Mononuclear cell (primary cell): ENCODE data around the gene GPATCH4. TPM values are rescaled to one million over a fixed set of nuclear protein-coding genes. Genes with fewer than 3 reads are reported as not detected.
A peak's percentile ranks its signal among the peaks of the same experiment; 100 is the strongest.
"Not testable (repeated sequence)": the region's sequence is repeated elsewhere in the genome, so short reads cannot be mapped to it uniquely, and the experiment has no call there.

ENCODE experiments used
- H3K27me3 ChIP-seq: 2 replicates; pipeline ENCODE4 v1.6.0; 2011; ENCODE audit warnings: low read length, control low read depth; ENCODE audit not compliant: insufficient read depth
- H3K4me1 ChIP-seq: 2 replicates; pipeline ENCODE4 v1.5.1; 2011; ENCODE audit warnings: mild to moderate bottlenecking, low read length, control low read depth; ENCODE audit not compliant: insufficient read depth
- H3K4me3 ChIP-seq: 2 replicates; pipeline ENCODE4 v1.5.1; 2011; ENCODE audit warnings: mild to moderate bottlenecking, low read length, moderate library complexity
- H3K9me3 ChIP-seq: 2 replicates; pipeline ENCODE4 v1.5.1; 2011; ENCODE audit warnings: low read depth, mild to moderate bottlenecking, control low read depth, low read length
- total RNA-seq: library from RNA; depleted of rRNA; stranded (reverse); fragments of >200 nt; gene quantifications from one replicate; pipeline ENCODE4 v1.2.3, GENCODE V29; 2012

The GPATCH4 gene
- total RNA-seq, 1 donor: 15.0 TPM

DNA sequence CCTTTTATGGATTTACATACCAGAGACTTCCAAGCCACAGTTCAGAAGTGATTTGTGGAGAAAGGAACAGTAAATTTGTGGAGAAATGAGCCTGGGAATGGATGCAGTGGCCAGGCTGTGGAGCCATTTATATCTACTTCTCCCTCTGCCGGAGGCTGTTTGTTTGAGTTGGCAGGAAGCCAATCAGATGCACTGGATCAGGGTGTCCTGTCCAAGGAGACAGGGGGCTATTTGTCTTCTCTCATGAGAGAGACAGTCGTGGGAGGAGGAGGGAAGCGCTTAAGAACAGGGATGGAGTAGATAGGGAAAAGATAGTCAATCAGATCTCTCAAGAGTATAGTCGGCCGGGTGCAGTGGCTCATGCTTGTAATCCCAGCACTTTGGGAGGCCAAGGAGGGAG lies 15.2 kb upstream of the GPATCH4 start:
- Histone ChIP-seq H3K27me3 (peaks cover 40% of the 10 kb centered on the region), H3K9me3 (no peaks in the 10 kb centered on the region), H3K4me1 (no peaks in the 10 kb centered on the region), H3K4me3 (no peak overlapping the region)

DNA sequence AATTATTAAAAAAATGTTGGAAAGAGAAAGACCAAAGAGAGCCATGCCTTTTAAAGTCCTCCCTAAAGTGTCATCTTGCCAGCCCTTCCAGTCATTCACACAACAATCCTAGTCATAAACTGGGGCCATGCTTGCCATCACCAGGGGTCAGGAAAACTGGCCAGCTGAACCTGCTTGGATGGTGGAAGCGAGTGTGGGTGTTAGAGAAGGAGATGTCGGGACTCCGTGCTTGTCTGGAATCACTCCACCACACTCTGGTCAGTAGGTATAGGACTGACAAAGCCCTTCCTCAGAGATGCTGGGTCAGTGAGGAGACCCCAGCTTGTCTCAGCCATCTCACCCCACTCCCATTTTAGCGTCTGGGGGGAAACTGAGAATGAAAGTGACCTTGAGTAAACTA lies 14.7 kb upstream of the GPATCH4 start:
- no peaks in the 10 kb centered on the region for H3K9me3 ChIP-seq
- H3K4me1 ChIP-seq: no peaks in the 10 kb centered on the region
- peaks cover 40% of the 10 kb centered on the region for H3K27me3 ChIP-seq
- H3K4me3 ChIP-seq: no peak overlapping the region

DNA sequence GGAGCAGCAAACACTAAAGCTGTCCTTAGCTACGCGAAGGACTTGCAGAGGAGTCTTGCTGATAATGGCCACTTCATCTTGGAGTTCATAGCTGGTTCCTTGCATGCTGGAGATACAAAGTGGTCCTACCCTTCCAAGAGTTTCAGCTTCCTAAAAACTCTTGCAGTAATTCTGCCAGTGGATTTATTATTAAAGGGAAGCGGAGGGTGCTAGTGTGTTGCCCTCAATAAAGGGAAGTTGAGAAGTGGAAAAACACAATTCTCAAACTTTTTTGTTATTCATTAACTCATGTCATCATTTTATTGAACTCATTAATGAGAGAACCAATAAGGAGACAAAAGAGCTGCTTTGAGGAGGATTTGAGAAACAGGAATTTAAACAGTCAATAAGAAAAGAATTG lies 11.4 kb upstream of the GPATCH4 start:
- Histone ChIP-seq H3K4me1 (no peaks in the 10 kb centered on the region), H3K4me3 (no peak overlapping the region), H3K27me3 (peaks cover 18% of the 10 kb centered on the region), H3K9me3 (no peaks in the 10 kb centered on the region)

DNA sequence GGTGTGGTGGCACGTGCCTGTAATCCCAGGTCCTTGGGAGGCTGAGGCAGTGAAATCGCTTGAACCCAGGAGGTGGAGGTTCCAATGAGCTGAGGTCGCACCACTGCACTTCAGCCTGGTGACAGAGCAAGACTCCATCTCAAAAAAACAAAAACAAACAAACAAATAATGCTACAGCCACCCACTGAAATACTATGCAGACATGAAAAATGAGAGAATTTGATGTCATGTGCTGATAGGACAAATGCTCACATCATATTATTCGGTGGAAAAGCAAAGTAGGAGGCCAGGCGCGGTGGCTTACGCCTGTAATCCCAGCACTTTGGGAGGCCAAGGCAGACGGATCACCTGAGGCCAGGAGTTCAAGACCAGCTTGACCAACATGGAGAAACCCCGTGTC lies 8.8 kb upstream of the GPATCH4 start:
- H3K4me1 ChIP-seq, H3K27me3 ChIP-seq, H3K4me3 ChIP-seq, H3K9me3 ChIP-seq: not testable (repeated sequence)

DNA sequence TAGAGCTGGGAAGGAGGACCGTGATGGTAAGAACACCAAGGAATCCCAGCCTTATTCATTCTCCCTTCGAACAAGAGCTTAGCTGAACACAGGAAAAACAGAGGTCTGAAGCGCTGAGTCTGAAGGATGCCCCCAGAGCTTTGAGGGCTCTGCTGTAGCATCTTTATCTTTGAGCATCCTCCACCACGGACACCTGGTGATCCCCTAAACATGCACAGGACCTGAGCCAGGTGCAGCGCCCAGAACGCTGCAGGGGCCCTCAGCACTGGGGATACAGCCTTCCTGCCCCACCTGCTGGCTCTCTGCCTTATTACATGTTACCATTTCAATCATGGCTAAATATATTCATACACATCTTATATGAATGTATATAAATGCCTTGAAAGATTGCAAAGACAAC lies 7.7 kb upstream of the GPATCH4 start:
- no peak overlapping the region for H3K4me3 ChIP-seq
- no peaks in the 10 kb centered on the region for H3K9me3 ChIP-seq
- H3K27me3 ChIP-seq: peaks cover 8% of the 10 kb centered on the region
- H3K4me1 ChIP-seq: no peaks in the 10 kb centered on the region

DNA sequence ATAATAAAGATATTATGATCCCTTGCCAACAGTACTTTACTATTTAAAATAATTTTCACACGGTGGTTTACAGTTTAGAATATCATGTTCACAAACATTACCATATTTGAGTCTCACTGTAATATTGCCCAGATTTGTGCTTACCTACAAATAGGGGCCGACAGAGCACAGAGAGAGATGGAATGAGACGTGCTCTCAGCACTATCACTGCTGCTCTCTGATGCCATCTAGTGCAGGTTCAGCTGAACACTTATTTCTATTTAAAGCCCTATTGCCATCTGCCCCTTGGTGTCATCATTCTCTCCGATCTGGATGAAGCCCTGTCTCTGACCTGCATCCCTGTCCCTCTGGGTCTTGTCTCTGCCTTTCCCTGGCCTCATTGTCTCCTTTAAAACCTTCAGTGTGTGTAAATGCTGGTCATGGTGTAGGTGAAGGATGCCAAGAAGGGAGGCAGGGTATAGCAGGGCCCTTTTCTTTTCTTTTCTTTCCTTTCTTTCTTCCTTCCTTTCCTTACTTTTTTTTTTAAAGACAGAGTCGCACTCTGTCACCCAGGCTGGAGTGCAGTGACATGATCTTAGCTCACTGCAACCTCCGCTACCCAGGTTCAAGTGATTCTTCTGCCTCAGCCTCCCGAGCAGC lies 6.9 kb upstream of the GPATCH4 start:
- no peaks in the 10 kb centered on the region for H3K9me3 ChIP-seq
- no peak overlapping the region for H3K4me3 ChIP-seq
- H3K4me1 ChIP-seq: no peaks in the 10 kb centered on the region
- peaks cover 8% of the 10 kb centered on the region for H3K27me3 ChIP-seq

DNA sequence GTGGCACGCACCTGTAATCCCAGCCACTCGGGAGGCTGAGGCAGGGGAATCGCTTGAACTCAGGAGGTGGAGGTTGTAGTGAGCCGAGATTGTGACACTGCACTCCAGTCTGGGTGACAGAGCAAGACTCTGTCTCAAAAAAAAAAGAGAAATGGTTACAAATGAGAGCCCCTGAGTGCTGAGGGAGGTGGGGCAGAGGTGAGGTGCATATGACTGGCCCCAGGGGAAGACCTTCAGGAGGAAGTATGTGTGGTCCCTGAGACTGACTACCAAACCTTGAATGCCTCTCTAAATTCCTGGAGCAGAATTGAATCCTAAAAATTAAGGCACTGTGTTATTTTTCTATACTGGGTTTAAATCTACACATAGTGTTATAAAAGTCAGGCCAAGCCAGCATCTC lies 6.1 kb upstream of the GPATCH4 start:
- not testable (repeated sequence) for H3K9me3 ChIP-seq, H3K4me3 ChIP-seq, H3K4me1 ChIP-seq

DNA sequence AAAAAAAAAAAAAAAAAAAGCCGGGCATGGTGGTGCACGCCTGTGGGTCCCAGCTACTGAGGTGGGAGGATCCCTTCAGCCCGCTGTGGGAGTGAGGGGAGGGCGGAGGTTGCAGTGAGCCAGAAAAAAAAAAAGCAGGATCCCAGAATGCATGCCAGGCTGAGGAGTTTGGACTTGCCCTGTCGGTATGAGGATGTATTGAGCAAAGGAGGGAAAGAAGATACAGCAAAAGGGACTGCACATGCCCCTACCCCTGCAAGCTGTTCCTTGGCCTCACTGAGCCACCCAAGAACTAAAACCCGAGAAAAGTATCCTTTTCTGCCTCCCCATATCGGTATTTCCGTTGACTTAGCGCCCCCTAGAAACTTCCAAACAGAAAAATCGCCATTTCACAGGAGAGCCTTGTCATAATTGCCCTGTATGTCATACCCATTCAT lies 1.3 kb upstream of the GPATCH4 start:
- Histone ChIP-seq H3K4me1 (peaks cover 24% of the 10 kb centered on the region), H3K4me3 (no peak overlapping the region), H3K27me3 (no peaks in the 10 kb centered on the region), H3K9me3 (no peaks in the 10 kb centered on the region)

More for the DNA sequence above, 6.1 kb upstream of the GPATCH4 start:
- not testable (repeated sequence) for H3K27me3 ChIP-seq

DNA sequence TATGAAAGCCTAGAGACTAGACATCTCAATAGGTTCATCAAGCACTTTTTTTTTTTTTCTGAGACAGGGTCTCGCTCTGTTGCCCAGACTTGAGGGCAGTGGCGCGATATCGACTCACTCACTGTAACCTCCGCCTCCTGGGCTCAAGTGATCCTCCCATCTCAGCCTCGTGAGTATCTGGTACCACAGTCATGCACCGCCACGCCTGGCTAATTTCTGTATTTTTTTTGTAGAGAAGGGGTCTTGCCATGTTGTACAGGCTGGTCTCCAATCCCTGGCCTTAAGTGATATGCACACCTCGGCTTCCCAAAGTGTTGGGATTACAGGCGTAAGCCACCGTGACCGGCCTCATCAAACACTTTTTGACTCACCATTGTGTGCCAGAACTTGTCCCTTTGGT lies 613 bp upstream of the GPATCH4 start:
- no peaks in the 10 kb centered on the region for H3K9me3 ChIP-seq
- peak overlapping the region; percentile 62 for H3K4me3 ChIP-seq
- H3K27me3 ChIP-seq: no peaks in the 10 kb centered on the region
- H3K4me1 ChIP-seq: peaks cover 24% of the 10 kb centered on the region

DNA sequence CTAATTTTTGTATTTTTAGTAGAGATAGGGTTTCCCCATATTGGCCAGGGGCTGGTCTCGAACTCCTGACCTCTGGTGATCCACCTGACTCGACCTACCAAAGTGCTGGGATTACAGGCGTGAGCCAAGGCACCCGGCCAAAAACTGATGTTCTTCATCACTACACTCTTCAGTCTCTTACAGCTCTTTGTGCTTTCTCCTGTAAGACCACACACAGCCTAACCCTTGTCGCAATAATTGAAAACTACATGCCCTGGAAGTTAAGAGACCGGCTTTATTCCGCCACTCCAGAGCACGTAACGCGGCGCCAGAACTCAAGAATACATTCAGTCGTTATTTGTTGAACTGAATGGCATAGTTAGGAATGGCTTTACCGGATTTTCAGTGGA lies 552 bp downstream of the GPATCH4 start:
- H3K4me1 ChIP-seq: peaks cover 24% of the 10 kb centered on the region
- no peaks in the 10 kb centered on the region for H3K27me3 ChIP-seq
- no peaks in the 10 kb centered on the region for H3K9me3 ChIP-seq
- peak overlapping the region; percentile 62 for H3K4me3 ChIP-seq

DNA sequence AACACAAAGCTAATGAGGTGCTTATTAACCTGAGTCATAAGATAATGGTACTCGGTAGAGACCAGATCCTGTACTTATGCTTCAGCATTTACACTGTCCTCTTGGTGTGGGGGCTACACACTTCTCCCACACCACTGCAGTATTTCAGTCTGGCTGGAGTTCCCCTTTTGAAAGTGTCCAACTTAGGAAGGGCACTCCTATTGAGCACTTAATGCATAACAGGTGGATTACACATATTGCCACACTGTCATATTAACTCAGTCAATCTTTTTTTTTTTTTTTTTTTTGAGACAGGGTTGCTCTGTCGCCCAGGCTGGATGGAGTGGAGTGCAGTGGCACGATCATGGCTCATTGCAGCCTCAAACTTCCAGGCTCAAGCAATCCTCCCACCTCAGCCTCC lies 1.5 kb downstream of the GPATCH4 start:
- H3K4me1 ChIP-seq: peaks cover 24% of the 10 kb centered on the region
- no peaks in the 10 kb centered on the region for H3K9me3 ChIP-seq
- H3K27me3 ChIP-seq: no peaks in the 10 kb centered on the region
- H3K4me3 ChIP-seq: no peak overlapping the region

DNA sequence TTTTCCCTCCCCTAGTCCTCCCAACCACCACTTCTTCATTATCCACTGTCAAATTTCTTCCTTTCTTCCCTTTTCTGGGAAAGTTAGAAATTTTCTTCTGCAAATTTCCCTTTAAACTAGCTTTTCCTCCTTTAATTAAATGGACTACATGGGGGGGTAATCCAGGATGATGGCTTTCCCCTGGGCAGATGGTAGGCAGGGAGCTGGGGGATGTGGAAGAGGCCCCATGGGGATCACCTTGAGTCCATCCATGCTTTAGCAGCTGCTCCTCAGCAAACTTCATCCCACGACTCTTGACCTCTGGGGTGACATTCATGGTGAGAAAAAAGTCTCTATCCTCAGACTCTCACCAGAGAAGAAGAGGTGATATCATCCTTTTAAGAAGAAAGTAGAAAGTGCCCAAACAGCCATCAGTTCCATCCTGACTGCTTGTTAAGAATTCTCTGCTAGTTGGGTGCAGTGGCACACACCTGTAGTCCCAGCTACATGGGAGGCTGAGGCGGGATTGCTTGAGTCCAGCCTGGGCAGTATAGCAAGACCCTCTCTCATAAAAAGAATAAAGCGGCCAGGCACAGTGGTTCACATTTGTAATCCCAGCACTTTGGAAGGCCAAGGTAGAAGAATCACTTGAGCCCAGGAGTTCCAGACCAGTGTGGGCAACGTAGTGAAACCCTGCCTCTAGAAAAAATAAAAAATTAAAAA lies 2.4 kb downstream of the GPATCH4 start:
- no peaks in the 10 kb centered on the region for H3K27me3 ChIP-seq
- H3K9me3 ChIP-seq: no peaks in the 10 kb centered on the region
- H3K4me3 ChIP-seq: no peak overlapping the region
- peaks cover 24% of the 10 kb centered on the region for H3K4me1 ChIP-seq

DNA sequence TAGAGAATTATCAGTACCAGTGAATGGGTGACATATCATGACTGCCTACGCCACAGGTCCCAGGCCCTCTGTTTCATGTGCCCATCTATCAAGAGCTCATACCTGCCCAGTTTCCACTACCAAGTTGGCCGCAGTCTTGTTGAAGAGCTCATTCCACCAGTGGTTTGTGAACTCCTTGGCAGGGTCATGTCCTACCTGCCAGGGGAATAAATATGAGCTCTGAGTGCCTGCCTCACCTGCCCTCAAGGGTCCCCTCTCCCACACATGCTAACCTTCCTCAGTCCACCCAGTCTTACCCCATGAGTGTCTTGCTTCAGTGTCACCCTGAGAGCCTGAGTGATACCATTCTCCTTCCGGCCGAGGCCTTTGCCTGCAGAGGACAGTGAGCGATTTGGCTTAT lies 3.2 kb downstream of the GPATCH4 start:
- peaks cover 24% of the 10 kb centered on the region for H3K4me1 ChIP-seq
- no peaks in the 10 kb centered on the region for H3K9me3 ChIP-seq
- no peak overlapping the region for H3K4me3 ChIP-seq
- no peaks in the 10 kb centered on the region for H3K27me3 ChIP-seq

DNA sequence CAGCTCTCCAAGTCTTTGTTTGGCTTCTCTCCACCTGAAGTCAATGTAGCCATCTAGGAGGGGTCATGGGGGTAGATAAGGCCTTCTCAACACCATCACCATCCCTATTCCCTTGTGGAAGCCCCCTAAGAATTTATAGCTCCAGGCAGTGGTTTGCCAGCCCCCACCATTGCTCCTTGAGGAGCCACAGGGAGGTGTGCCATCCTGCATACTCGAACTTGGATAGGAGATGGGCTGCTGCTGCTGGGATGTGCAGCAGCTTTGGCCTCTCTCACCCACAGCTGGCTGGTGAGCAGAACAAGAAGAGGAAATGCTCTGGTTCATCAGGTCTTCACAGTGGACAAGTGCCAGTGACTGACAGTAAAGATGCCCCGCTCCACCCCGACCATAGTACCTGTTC lies 4.9 kb downstream of the GPATCH4 start:
- no peaks in the 10 kb centered on the region for H3K9me3 ChIP-seq
- peaks cover 23% of the 10 kb centered on the region for H3K4me1 ChIP-seq
- no peaks in the 10 kb centered on the region for H3K27me3 ChIP-seq
- no peak overlapping the region for H3K4me3 ChIP-seq

DNA sequence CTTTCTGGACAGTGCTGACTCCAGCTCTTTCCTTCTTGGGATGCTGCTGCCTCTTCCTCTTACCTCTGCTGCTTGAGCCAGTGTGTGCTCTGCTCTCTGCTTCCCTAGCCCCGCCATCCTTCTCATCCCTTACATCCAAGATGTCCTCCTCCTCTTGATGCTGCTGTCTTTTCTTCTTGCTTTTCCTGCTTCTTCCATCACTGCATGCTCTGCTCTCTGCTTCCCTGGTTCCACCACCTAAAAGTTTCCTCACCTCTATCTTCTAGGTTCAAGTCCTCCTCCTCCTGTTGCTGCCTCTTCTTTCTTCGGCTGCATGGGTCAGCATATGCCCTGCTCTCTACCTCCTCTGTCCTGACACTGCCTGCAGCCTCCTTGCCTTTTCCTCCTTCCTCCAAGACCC lies 6.3 kb downstream of the GPATCH4 start:
- peaks cover 21% of the 10 kb centered on the region for H3K4me1 ChIP-seq
- H3K9me3 ChIP-seq: no peaks in the 10 kb centered on the region
- no peak overlapping the region for H3K4me3 ChIP-seq
- no peaks in the 10 kb centered on the region for H3K27me3 ChIP-seq

DNA sequence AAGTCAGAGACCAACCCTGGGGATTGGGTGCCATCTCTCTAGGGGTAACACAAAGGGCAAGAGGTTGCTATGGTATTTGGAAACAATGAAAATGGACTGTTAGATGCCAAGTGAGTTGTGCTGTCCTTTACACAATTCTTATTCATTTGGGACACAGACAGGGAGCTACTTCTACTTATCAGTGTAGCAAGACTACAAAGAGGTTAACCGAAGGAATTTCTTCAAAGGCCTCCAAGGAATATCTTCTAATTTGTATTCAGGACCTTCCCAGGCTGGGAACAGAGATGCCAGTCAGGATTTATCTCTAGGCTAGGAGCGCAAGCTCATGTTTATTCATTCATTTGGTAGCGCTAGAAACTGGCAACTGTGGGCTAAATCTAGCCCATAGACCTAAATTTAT lies 7.1 kb downstream of the GPATCH4 start:
- H3K4me1 ChIP-seq: peaks cover 18% of the 10 kb centered on the region

More for the DNA sequence above, 7.1 kb downstream of the GPATCH4 start:
- Histone ChIP-seq H3K4me3 (no peak overlapping the region), H3K9me3 (no peaks in the 10 kb centered on the region), H3K27me3 (no peaks in the 10 kb centered on the region)
